Endodermal cell (in vitro differentiated cells): ENCODE results near the gene TLL2. TPM values are rescaled to one million over a fixed set of nuclear protein-coding genes. Genes with fewer than 3 reads are reported as not detected.

Experiments
- DNase-seq: peaks from one replicate; pipeline ENCODE4 v3.0.0-alpha.2; 2017
- H3K27ac ChIP-seq: 2 replicates; pipeline ENCODE4 v1.5.1; 2013; ENCODE audit warnings: mild to moderate bottlenecking, low read depth, low read length, moderate library complexity
- H3K27me3 ChIP-seq: 2 replicates; pipeline ENCODE4 v1.6.1; 2013; ENCODE audit warnings: mild to moderate bottlenecking, low read length, moderate library complexity; ENCODE audit not compliant: insufficient read depth, control insufficient read depth, poor library complexity, severe bottlenecking
- H3K36me3 ChIP-seq: 2 replicates; pipeline ENCODE4 v1.7.0; 2013; ENCODE audit warnings: mild to moderate bottlenecking, low read length, moderate library complexity; ENCODE audit not compliant: control insufficient read depth, insufficient read depth
- H3K4me1 ChIP-seq: one replicate; pipeline ENCODE4 v1.7.0; 2013; ENCODE audit warnings: low read length; ENCODE audit not compliant: control insufficient read depth, insufficient read depth
- H3K4me3 ChIP-seq: 2 replicates; pipeline ENCODE4 v1.5.1; 2013; ENCODE audit warnings: mild to moderate bottlenecking, low read length, moderate library complexity
- H3K9ac ChIP-seq: 2 replicates; pipeline ENCODE4 v1.6.1; 2013; ENCODE audit warnings: mild to moderate bottlenecking, low read length, moderate library complexity; ENCODE audit not compliant: poor library complexity, severe bottlenecking; ENCODE audit errors: extremely low read depth
- H3K9me3 ChIP-seq: 2 replicates; pipeline ENCODE4 v1.6.1; 2013; ENCODE audit warnings: mild to moderate bottlenecking, low read length, moderate library complexity; ENCODE audit not compliant: control insufficient read depth
- H3K27ac Mint-ChIP-seq: 2 replicates; pipeline ENCODE4 v1.8.0; 2020; ENCODE audit warnings: mixed read lengths
- H3K27me3 Mint-ChIP-seq: 2 replicates; pipeline ENCODE4 v1.8.0; 2021; ENCODE audit warnings: mild to moderate bottlenecking, mixed read lengths; ENCODE audit not compliant: insufficient read depth
- H3K36me3 Mint-ChIP-seq: 2 replicates; pipeline ENCODE4 v1.8.0; 2020; ENCODE audit warnings: low read depth, mixed read lengths
- H3K4me1 Mint-ChIP-seq: 2 replicates; pipeline ENCODE4 v1.8.0; 2020; ENCODE audit warnings: mixed read lengths
- H3K4me3 Mint-ChIP-seq: 2 replicates; pipeline ENCODE4 v1.8.0; 2020; ENCODE audit warnings: mild to moderate bottlenecking, moderate library complexity, mixed read lengths
- H3K9me3 Mint-ChIP-seq: 2 replicates; pipeline ENCODE4 v1.8.0; 2020; ENCODE audit warnings: mild to moderate bottlenecking, mixed read lengths
- WGBS, 2 experiments: methylation state at CpG; one replicate each; pipeline versions ENCODE4 v1.1.5 to v1.1.7; 2013; ENCODE audit warnings: missing lambda C conversion rate in 2 of 2, mixed read lengths in 1 of 2; ENCODE audit not compliant: insufficient coverage in 1 of 2, insufficient read length in 1 of 2; 5-methylcytosine and 5-hydroxymethylcytosine counted together
- total RNA-seq, 2 donors: library from RNA; stranded (reverse); fragmentation: NEBNext Ultra II Directional in 1 of 2; extraction: Animal tissue kit (Norgen Biotek cat#: 25700) in 1 of 2; gene quantifications; 2 replicates in 1 of 2; 3 replicates in 1 of 2; pipeline ENCODE4 v1.2.1, GENCODE V29; 2021
- TF ChIP-seq, protein P1 (sequence below): fragments of 200-600 bp; sonication (generic); conservative IDR thresholded peaks from 2 replicates; pipeline ENCODE4 v1.5.0; 2021; ENCODE audit warnings: antibody characterized with exemption, mild to moderate bottlenecking

TLL2 gene
- total RNA-seq, 2 donors from 2014 or later: 0.11 to 0.18 TPM

- 32 to 59% methylated on average over 4 to 5 of the region's 5 CpGs for WGBS, 2 experiments
- no peaks in the 10 kb centered on the region for H3K4me1 ChIP-seq
- Mint-ChIP-seq H3K4me3 (no peak overlapping the region), H3K27ac (no peak overlapping the region), H3K36me3 (no peaks in the 10 kb centered on the region), H3K27me3 (peaks cover 26% of the 10 kb centered on the region), H3K4me1 (peaks cover 1% of the 10 kb centered on the region), H3K9me3 (no peaks in the 10 kb centered on the region)
- DNase-seq: peak; percentile 79
- peaks cover 25% of the 10 kb centered on the region for H3K27me3 ChIP-seq
- TF ChIP-seq, protein P1, sequence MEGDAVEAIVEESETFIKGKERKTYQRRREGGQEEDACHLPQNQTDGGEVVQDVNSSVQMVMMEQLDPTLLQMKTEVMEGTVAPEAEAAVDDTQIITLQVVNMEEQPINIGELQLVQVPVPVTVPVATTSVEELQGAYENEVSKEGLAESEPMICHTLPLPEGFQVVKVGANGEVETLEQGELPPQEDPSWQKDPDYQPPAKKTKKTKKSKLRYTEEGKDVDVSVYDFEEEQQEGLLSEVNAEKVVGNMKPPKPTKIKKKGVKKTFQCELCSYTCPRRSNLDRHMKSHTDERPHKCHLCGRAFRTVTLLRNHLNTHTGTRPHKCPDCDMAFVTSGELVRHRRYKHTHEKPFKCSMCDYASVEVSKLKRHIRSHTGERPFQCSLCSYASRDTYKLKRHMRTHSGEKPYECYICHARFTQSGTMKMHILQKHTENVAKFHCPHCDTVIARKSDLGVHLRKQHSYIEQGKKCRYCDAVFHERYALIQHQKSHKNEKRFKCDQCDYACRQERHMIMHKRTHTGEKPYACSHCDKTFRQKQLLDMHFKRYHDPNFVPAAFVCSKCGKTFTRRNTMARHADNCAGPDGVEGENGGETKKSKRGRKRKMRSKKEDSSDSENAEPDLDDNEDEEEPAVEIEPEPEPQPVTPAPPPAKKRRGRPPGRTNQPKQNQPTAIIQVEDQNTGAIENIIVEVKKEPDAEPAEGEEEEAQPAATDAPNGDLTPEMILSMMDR: peak; percentile 94
- no peaks in the 10 kb centered on the region for H3K36me3 ChIP-seq
- no peak overlapping the region for H3K4me3 ChIP-seq
- H3K9me3 ChIP-seq: no peaks in the 10 kb centered on the region
- no peak overlapping the region for H3K27ac ChIP-seq
- no peak overlapping the region for H3K9ac ChIP-seq
Observed at GRCh38 chr10:96334616-96335526, 178.9 kb downstream of the TLL2 start.

DNA sequence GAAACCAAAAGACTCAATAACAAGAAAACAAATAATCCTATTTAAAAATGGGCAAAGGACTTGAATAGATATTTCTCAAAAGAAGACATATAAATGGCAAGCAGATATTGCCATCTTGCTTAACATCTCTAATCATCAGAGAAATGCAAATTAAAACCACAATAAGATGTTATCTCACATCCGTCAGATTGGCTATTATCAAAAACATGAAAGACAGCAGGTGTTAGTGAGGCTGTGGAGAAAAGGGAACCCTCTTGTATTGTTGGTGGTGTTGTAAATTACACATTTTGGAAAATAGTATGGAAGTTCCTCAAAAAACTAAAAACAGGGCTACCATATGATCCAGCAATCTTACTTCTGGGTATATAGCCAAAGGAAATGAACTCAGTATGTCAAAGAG, 180.6 kb downstream of the TLL2 start:
- Mint-ChIP-seq H3K4me1 (peaks cover 1% of the 10 kb centered on the region), H3K27ac (no peak overlapping the region), H3K4me3 (no peak overlapping the region), H3K27me3 (peaks cover 42% of the 10 kb centered on the region), H3K36me3 (no peaks in the 10 kb centered on the region), H3K9me3 (no peaks in the 10 kb centered on the region)
- no peaks in the 10 kb centered on the region for H3K9me3 ChIP-seq
- H3K36me3 ChIP-seq: no peaks in the 10 kb centered on the region
- no peak overlapping the region for H3K9ac ChIP-seq
- peaks cover 43% of the 10 kb centered on the region for H3K27me3 ChIP-seq
- H3K4me3 ChIP-seq: no peak overlapping the region
- H3K4me1 ChIP-seq: no peaks in the 10 kb centered on the region
- no peak overlapping the region for H3K27ac ChIP-seq
- no peak for DNase-seq
- TF ChIP-seq, protein P1: no peak
- 100% methylated on average over 1 of the region's 1 CpG; no CpG with 5 or more reads in 1 of the 2 experiments for WGBS, 2 experiments

DNA sequence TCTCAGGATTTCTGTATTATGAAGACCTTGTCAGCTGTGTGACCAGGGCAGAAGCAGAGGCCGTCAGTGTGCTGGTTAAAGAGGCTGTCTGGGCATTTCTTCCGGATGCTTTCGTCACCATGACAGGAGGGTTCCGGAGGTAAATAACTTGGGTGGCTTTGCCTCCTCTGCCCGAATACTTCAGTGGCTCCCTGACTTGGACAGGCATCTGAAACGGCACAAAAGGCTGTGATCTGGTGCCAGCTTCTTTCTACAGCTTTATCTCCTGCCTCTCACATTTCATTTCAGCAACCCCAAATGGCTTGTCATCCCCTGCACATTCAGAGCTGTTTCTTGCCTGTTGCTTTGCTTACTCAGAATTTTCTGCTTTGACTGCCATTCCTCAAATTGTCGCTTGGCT, 186.3 kb downstream of the TLL2 start:
- Mint-ChIP-seq H3K4me3 (no peak overlapping the region), H3K27me3 (peaks cover 91% of the 10 kb centered on the region), H3K9me3 (no peaks in the 10 kb centered on the region), H3K36me3 (no peaks in the 10 kb centered on the region), H3K27ac (no peak overlapping the region), H3K4me1 (peaks cover 7% of the 10 kb centered on the region)
- Histone ChIP-seq H3K9me3 (no peaks in the 10 kb centered on the region), H3K36me3 (no peaks in the 10 kb centered on the region), H3K27me3 (peaks cover 91% of the 10 kb centered on the region), H3K4me1 (peaks cover 2% of the 10 kb centered on the region), H3K27ac (no peak overlapping the region), H3K4me3 (no peak overlapping the region), H3K9ac (no peak overlapping the region)
- TF ChIP-seq, protein P1: no peak
- no peak for DNase-seq
- 90 to 91% methylated on average over 6 to 7 of the region's 7 CpGs for WGBS, 2 experiments
